ENCODE results near the gene SHQ1. TPM values are rescaled to one million over a fixed set of nuclear protein-coding genes. Genes with fewer than 3 reads are reported as not detected.

Gene SHQ1
- polyA plus RNA-seq, 12 donors, result 10.2 to 18.5 (median 15.0) TPM; not detected in 2

DNA sequence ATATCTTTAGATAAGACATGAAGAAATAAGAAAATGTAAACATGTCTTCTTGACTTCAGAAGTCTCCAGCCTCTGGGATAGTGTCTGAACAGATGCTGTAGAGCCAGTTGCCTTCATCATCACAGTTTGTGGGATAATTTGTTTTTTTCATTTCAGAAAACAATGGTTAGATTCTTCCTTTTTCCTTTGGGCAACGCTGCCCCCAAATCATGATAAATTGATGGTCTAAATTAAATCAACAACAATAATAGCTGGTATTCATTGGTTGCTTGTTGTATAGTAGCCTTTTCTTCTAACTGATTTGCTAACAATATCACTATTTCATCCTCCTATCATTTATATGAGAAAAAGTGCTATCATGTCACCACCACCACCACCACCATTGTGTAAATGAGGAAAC lies 12.6 kb upstream of the SHQ1 start:
- DNase-seq, result no peak

DNA sequence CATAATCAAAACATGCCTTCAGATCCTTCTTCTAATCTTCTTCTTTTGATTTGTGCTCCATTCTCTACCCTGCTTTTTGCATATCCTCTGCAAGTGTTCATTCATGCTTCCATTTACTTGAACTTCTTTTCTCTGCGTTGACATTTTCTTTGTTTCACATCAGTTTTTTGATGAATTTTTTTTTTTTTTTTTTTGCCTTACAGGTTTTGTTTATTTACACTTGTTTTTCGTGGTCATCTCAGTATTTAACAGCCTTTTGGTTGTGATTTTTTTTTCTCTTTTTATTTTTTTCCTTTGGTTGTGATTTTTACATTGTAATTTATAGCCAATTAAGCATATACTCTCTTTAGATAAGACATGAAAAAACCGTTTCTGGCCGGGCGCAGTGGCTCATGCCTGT lies 11.8 kb upstream of the SHQ1 start:
- no peak for DNase-seq

DNA sequence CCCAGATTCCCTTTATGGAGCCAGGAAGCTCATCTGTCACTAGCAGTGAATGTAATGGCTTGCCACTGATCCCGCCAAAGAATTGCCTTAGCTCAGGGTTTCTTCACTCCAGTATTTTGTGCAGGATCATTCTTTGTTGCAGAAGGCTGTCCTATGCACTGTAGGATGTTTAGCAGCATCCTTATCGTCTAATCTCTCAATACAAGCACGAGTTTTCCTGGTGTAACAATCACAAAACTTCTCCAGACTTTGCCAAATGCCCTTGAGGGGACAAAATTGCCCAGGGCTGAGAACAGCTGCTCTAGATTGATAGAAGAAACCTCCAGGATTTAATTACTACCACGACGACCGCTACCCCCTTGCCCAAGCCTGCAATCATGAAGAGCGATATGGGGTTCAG lies 6.8 kb upstream of the SHQ1 start:
- DNase-seq, result no peak

DNA sequence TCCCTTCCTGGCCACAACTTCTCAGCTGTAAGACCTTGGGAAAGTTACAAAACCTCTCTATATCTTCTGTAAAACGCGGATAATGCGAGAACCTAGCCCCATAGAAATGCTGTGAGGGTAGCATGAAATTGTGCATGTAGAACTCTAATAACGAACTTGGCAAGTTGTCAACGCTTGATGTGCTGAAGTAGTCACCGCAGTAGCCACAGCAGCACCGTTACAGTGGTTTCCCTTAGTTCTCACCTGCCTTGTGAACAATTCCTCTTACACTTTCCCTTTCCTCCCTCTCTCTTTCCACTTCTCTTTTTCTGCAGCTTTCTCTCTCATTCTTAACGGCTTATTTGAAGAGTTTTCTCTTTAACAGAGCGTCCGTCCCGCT lies 447 bp upstream of the SHQ1 start:
- DNase-seq, result no peak

DNA sequence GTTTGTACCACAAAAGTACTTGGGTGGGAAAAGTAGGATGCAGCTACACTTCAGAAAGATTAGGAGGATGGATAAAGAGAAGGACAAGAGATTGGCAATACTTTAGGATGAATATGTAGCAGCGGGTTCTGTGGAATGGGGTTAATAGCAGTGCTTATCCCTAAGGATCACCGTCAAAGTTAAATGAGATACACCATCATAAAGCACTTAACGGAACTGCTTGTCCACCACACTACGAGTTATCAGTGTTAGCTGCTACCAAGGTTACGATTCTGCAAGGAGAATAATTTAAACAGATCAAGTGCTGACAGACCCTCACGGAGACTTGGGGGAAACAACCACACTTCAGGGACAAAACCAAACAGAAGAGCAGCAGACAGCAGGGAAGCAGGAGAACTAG lies 963 bp downstream of the SHQ1 start:
- no peak for DNase-seq

DNA sequence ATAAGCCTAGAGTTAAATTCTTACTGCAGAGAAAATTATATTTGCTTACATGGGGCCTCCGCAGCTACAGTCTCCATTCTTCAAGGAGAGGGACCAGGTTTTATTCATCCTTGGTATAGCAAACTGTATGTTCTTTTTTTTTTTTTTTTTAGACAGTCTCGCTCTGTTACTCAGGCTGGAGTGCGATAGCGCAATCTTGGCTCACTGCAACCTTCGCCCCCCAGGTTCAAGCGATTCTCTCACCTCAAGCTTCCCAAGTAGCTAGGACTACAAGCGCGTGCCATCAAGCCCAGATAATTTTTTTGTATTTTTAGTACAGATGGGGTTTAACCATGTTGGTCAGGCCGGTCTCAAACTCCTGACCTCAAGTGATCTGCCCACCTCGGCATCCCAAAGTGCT lies 2.1 kb downstream of the SHQ1 start:
- DNase-seq, result no peak

DNA sequence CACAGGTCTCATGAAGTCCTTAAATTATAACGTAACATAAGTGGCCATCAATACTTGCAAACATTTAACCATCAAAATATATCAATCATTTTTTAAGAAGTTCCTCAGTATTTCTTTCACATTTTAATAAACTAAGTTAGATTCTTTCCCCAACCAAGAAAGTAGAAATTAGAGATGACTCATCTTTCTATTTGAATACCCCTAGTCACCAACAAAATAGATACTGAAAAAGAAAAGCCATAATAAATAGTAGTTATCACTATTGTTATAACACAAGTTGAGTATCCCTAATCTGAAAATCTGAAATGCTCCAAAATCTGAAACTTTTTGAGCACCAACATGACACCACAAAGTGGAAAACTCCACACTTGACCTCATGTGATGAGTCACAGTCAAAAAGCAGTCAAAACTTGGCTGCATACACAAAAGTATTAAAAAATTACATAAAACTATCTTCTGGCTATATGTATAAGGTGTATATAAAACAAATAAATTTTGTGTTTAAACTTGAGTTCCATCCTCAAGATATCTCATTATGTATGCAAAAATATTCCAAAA lies 3.7 kb downstream of the SHQ1 start:
- DNase-seq, result no peak

DNA sequence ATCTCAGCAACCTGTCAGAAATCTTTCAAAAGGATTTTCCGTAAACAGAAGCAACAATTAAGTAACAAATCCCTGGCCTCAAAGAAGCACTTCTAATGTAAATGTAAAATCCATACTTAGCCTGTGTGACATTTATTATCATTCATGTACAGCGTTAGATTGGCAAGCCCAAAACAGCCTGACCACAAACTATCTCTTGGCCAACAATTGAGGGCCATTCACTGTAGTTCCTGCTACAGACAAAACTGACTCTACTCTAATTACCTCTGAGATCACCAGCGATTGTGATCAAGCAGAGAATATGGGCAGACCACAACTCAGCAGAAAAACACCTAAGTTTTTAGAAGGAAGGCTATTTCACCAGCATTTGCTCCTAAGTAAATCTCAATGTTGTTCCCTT lies 9.2 kb downstream of the SHQ1 start:
- DNase-seq, result no peak

DNA sequence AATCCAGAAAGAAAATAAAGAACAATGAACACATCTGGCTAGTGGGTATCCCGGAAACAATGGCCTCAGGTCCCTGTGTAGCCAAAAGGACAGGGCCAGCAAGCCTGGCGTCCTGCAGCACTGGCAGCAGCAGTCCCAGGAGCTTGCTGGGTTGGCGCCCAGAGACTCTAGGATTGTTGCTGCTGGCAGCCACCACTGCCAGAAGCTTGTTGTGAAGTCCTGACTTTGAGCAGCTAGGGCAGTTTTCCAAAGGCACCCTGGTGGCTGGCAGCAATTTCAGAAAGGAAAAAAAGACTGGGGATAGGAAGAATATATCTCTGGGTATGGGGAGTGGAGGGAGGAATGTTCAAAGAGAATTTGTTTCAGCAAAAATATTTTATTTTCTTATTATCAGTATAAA lies 11.3 kb downstream of the SHQ1 start:
- no peak for DNase-seq

DNA sequence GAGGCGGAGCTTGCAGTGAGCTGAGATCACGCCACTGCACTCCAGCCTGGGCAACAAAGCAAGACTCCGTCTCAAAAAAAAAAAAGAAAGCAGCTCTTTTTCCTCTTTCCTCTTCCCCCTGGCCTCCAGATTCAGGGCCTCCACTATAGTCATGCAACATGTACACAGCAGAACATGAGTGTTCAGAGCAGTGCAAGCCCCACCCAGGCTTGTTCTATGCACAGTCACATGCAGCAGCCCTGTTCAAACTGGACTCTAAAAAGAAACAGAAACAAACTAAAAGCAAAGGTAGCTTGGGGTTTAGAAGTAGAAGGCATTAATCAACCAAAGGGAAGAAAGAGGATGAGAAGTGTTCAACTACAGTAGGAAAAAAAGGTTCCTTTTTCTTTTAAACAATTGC lies 11.8 kb downstream of the SHQ1 start:
- no peak for DNase-seq

DNA sequence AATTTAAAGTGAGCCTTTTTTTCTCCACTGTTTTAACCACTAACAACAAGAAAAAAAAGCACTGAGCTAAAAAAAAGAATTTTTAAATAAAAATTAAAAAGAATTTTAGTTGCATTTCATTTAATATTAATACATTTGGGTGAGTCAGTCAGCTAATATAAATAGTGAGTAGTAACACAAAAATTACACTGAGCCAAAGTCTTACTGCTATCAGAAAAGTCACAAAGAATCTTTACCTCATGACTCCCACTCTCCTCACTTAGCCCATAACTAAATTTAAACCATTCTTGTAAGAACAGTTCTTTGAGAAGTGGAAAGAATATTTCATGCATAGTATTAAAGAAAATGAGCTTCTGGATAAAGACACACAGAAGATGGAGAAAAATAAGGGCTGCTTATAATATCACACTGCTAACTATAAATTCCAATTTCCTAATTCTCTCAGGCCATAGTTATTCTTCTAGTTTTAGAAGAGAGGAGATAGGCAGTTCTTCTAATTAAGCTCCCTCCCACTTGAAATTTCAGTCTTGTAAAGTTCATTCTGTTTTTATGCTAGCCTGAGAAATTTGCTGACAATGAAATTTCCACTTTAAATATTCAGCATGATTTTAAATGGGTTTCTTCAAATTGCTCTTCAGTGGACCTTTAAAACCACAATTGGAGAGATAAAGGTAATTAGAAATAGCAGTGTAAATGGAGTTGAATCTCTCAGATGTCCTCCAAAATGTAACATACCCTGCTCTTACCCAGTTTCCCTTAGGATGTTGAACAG lies 17.6 kb downstream of the SHQ1 start:
- no peak for DNase-seq

DNA sequence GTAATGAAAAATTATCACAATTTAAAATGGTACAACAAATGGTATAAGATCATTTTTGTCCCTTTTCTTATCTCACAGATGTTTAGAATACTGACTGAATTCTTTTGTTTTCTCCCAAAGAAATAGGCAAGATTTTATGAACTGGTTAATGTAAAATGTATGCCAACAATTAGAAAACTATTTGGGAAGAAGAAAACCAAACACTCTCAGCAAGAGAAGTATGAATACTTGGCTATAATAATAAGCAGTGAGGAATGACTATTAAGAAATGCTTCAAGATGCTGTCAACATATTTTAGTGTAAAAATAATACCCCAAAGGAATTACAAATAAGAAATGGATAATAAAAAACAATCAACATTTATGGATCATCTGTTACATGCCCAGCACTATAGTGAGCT lies 18.5 kb downstream of the SHQ1 start:
- DNase-seq, result no peak

DNA sequence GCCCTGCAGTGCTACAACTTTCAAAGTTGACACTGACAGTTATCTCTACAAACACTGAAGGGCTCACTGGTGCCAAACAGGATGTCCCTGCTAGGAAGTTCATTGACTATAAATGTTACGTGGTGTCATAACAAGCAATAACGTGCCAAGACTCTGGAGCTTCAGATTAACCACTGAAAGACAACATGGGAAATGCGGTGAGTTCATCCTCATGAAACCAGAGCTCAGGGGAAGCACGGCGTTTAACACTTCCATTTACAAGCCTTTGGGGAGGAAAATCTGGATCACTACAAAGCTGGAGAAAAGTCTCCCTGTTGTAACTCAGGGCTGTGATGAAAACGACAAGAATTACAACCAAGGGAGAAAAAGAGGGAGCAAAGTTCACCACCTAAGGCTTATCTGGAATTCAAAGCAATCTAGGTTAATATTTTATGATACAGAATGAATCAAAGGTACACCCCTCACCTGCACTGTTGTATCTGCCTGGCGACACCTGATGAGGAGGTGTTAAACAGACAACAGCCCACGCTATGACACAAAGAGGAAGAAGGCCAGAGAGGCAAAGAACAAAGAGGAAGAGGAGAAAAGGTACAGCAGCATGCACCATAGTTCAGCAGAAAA lies 27.0 kb downstream of the SHQ1 start:
- DNase-seq, result no peak

DNA sequence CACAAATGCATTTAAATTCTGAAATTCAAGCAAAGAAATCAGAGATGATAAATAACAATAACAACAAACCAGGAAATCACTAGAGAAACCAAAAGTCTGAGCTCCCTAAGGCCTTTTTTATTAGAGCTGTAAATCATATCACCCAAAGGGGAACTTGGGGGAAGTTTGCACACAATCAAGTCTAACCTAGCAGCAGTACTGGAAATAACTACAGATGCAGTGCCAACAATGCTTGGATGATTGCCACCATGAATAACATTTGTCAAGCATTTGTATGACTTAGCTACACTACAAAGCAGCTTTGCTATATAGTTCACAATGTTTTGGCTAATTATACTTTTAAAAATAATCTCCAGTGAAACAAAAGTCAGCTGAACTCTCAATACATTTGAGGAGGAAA lies 27.8 kb downstream of the SHQ1 start:
- peak; percentile 66 for DNase-seq

DNA sequence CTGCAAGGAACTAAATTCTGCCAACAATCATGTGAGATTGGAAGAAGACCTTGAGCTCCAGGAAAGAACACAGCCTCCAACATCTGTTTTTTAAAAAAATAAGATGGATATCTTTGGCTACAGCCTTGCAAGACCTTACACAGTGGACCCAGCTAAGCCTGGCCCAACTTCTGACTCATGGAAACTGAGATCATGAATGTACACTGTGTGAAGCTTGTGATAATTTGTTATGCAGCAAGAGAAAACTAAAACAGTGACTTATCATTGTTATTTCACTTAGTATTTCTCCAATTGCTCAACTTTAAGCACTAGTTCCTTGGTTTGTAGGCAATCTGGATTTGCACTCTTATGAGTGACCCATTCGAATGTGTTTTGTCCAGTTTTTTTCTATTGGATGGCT lies 29.3 kb downstream of the SHQ1 start:
- no peak for DNase-seq

DNA sequence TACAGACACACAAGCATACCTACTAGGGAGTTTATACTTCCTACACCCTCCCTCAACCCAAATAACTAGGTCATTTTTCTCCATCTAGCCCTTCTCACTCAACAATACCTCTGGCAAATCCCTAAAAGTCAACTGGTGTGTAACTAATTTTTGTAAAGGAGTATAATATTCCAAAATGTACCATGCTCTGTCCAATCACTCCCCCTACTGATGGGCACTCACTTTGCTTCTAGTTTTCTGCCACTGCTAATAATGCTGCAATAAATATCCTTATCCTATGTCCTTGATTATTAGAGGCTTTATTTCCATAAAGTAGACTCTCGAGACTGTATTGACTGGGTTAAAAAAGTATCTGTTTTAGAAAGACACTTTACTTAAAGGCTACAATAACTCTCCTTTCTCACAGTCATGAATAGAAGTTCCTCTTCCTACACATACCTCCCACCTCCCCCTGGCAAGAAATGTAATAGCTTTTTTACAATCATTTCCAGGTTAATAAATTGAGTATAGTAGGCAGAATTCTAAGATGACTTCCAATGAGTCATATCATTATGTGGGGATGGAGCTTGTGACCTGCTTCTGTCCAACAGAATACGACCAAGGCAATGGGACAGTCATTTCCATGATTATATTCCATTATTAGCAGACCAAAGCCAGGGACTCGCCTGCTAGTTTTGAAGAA lies 30.0 kb downstream of the SHQ1 start:
- no peak for DNase-seq

DNA sequence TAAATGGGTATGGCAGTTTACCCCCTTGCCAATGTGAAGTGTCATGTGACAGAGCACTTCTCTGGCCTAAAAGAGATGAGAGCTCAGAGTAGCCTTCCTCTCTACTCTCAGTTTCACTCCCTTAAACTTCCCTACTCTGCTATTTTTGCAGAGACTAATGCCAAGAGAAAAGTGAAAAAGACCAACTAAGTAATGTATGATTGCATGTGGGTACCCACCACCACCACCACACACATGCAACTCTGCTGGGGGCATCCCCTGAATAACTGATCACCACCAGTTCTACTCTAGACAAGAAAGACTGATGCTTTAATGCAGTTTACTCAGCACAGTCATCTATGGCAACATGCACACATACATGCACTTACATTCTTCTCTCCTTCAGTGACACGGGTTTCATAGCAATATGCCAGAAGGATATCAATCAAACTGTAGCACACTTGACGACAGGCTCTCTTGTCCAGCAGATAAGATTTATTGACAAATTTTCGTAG lies 31.3 kb downstream of the SHQ1 start:
- DNase-seq, result no peak

DNA sequence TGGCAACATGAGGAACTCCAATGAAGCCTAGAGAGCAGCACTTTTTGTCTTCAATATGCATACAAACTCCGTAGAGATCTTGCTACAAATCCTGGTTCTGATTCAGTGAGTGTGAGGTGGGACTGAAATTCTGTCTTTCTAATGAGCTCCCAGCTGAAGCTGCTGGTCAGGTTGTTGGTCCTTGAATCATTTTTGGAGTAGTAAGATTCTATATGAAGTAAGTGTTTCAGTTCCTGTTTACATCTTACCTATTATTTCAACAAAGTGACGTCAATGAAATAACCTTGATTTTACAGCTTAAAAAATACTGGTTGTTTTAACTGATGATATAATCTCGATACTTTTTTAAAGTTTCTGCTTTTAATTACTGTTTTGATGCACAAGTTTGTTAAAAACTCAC lies 33.9 kb downstream of the SHQ1 start:
- no peak for DNase-seq

DNA sequence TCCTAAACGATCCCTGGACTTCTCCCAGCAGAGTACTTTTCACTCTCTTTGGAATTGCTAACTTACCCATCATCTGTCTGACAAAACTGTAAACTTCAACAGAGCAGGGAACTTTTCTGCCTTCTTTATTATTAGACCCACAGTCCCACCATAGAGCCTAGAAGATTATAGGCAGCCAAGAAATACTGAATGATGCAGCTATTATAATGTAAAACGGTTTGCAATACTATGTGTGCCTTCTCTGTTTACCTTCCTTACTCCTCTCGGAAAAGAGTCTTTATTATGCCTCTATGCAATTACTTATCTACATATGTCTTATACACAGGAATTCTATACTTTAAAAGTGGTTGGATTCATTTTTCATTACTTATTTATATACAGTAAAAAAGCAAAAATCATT lies 36.0 kb downstream of the SHQ1 start:
- no peak for DNase-seq

DNA sequence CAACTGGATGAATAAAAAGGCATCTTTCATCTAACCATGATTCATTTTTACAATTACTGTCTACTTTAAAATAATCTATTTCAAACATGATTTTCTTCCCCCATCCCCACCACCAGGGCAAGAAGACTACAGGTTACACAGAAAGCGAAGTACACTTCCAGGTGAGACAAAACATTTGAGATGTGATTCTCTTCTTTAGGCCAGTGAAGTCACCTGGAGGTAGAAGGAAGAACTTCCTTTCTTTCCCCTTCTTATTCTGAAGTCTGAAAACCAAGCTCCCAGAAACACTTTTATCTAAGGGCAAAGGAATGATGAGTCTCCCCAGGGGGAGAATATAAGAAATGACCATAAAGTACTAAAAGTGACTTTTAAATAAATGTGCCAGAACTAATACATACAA lies 36.7 kb downstream of the SHQ1 start:
- no peak for DNase-seq

DNA sequence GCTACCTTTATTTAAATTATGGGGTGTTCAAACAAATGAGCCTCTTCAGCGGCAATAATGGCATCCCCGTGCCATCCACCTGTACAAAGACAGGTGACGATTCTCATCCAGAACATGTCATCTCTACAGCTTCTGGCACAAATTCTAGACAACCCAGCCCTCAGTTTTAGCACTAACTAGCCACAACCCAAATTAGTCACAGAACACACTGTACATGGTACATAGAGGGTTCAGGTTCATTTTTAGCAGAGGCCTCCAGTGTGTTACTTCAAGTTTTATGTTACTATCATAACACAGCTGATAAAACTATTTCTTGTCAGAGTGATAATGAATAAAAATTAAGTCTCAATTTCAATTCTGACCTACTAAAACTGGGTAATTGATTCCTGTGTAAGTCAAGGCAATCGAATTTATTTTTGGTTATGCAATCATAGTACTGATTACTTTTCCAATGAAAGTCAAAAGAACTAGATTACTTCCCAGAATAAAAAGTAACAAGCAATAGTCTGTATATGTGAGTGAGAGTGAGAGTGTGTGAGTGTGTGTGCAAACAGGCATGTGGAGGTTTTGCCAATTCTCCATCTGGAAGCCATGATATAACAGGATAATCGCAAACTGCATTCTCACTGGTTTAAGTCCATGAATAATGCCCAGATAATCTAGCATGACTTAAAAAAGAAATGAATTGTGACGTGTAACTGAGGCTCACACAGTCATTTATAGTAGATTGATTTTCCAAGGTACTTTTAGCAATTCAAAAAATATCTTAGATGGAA lies 37.4 kb downstream of the SHQ1 start:
- DNase-seq, result no peak

DNA sequence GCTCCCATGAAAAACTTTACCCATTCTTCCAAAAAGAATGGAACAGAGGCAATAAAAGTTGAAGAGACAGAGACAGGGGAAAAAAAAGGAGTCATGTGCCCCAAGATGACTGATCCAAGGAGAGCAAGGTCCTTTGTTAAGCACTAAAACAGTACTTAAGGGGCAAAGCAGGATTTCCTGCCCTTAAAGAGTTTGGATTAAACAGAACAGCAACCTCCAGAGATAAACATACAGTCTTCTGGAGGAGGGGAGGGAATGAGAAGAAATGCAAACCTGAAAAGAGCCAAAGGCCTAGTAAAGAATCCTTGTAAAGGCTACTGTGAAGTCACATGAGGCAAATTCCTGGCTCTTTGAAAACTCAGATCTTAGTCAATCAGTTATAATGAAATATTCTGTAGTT lies 38.2 kb downstream of the SHQ1 start:
- DNase-seq, result no peak
